Measurements from ENCODE around the gene BPGM. TPM values are rescaled to one million over a fixed set of nuclear protein-coding genes. Genes with fewer than 3 reads are reported as not detected.

Gene BPGM
- total and polyA plus RNA-seq, 11 donors, result 12.3 to 26.0 (median 15.4) TPM

- 89 to 100% (median 92%) methylated on average over 1 of the region's 1 CpG for WGBS, 4 donors
- no peaks in the 10 kb centered on the region for H3K27me3 ChIP-seq
- no peaks in the 10 kb centered on the region for H3K9me3 ChIP-seq
- DNase-seq (no peak), ATAC-seq (no peak)
- H3K4me1 ChIP-seq, result peaks cover 0 to 20% (median 10%) of the 10 kb centered on the region in 12 donors
- intact Hi-C loops (cut with DNase I), result no loop called here
- TF ChIP-seq POLR2A (IDR thresholded peaks at IDR 0.05) (no peak), CTCF (IDR thresholded peaks at IDR 0.05) (no peak)
- H3K4me3 ChIP-seq, result no peak overlapping the region
- H3K36me3 ChIP-seq, result peaks cover 0 to 18% (median 4%) of the 10 kb centered on the region in 9 donors
- H3K27ac ChIP-seq, result no peak overlapping the region
Observed at GRCh38 chr7:134667899-134668298, 21.2 kb downstream of the BPGM start.

- no peak overlapping the region for H3K4me3 ChIP-seq
- no peak for DNase-seq
- no peaks in the 10 kb centered on the region for H3K27me3 ChIP-seq
- H3K36me3 ChIP-seq, result peaks cover 0 to 8% (median 4%) of the 10 kb centered on the region in 9 donors
- H3K9me3 ChIP-seq, result peaks cover 0 to 5% (median under 1%) of the 10 kb centered on the region in 12 donors
- peak overlapping the region in 1 of 12 donors; percentile 47 for H3K27ac ChIP-seq
- no peak for ATAC-seq
- intact Hi-C loops (cut with DNase I), result no loop called here
- WGBS, 4 donors, result 85 to 93% (median 93%) methylated on average over 4 of the region's 4 CpGs
- TF ChIP-seq CTCF (IDR thresholded peaks at IDR 0.05), result no peak
- TF ChIP-seq POLR2A (IDR thresholded peaks at IDR 0.05), result no peak
- H3K4me1 ChIP-seq, result peaks cover 0 to 20% (median 10%) of the 10 kb centered on the region in 12 donors
Observed at GRCh38 chr7:134669388-134669787, 22.7 kb downstream of the BPGM start.

GRCh38 chr7:134669845-134670373 lies 23.3 kb downstream of the BPGM start:
- intact Hi-C loops (cut with DNase I), result loop anchor here in 1 of 10 donors (10.0 kb wide), 1 partner anchor 515 kb away; no protein-coding TSS in a partner anchor
- Histone ChIP-seq H3K4me1 (peaks cover 0 to 20% (median 10%) of the 10 kb centered on the region in 12 donors), H3K4me3 (peak overlapping the region in 1 of 12 donors; percentile 6), H3K36me3 (peaks cover 0 to 8% (median 0%) of the 10 kb centered on the region in 9 donors), H3K27ac (peak overlapping the region in 3 of 12 donors; percentile 4 to 47 (median 15)), H3K9me3 (peaks cover 0 to 7% (median 2%) of the 10 kb centered on the region in 12 donors), H3K27me3 (no peaks in the 10 kb centered on the region)
- DNase-seq (peak in 4 of 5 donors; percentile 23 to 59 (median 36)), ATAC-seq (peak; percentile 32 to 86 (median 68))
- no peak for TF ChIP-seq CTCF (IDR thresholded peaks at IDR 0.05)
- WGBS, 4 donors, result 13 to 14% (median 14%) methylated on average over 8 of the region's 8 CpGs

GRCh38 chr7:134671609-134672008 lies 25.0 kb downstream of the BPGM start:
- Histone ChIP-seq H3K9me3 (peaks cover 0 to 7% (median 2%) of the 10 kb centered on the region in 12 donors), H3K27ac (no peak overlapping the region), H3K4me1 (peaks cover 0 to 20% (median 10%) of the 10 kb centered on the region in 12 donors), H3K36me3 (peaks cover 0 to 7% (median 0%) of the 10 kb centered on the region in 9 donors), H3K4me3 (no peak overlapping the region), H3K27me3 (no peaks in the 10 kb centered on the region)
- 90 to 100% (median 98%) methylated on average over 1 of the region's 1 CpG for WGBS, 4 donors
- ATAC-seq, result no peak
- intact Hi-C loops (cut with DNase I), result loop anchor here in 1 of 10 donors (10.0 kb wide), 1 partner anchor 513 kb away; no protein-coding TSS in a partner anchor
- TF ChIP-seq CTCF (IDR thresholded peaks at IDR 0.05) (no peak), POLR2A (IDR thresholded peaks at IDR 0.05) (no peak)
- no peak for DNase-seq

All from heart left ventricle (tissue), 16 donors.